GM10266 (cell line): ENCODE results near the gene CAMK1D.
"Not testable (repeated sequence)": the region's sequence is repeated elsewhere in the genome, so short reads cannot be mapped to it uniquely, and the experiment has no call there.

Experiments
- DNase-seq: peaks from one replicate; pipeline ENCODE4 v3.0.0; 2012; ENCODE audit errors: extremely low spot score
- TF ChIP-seq, protein P1 (sequence below): IDR thresholded peaks from 2 replicates; pipeline ENCODE4 v1.5.1; 2012; ENCODE audit warnings: mild to moderate bottlenecking, low read depth; ENCODE audit not compliant: control insufficient read depth, insufficient read depth; ENCODE audit errors: missing control alignments

Gene CAMK1D

DNA sequence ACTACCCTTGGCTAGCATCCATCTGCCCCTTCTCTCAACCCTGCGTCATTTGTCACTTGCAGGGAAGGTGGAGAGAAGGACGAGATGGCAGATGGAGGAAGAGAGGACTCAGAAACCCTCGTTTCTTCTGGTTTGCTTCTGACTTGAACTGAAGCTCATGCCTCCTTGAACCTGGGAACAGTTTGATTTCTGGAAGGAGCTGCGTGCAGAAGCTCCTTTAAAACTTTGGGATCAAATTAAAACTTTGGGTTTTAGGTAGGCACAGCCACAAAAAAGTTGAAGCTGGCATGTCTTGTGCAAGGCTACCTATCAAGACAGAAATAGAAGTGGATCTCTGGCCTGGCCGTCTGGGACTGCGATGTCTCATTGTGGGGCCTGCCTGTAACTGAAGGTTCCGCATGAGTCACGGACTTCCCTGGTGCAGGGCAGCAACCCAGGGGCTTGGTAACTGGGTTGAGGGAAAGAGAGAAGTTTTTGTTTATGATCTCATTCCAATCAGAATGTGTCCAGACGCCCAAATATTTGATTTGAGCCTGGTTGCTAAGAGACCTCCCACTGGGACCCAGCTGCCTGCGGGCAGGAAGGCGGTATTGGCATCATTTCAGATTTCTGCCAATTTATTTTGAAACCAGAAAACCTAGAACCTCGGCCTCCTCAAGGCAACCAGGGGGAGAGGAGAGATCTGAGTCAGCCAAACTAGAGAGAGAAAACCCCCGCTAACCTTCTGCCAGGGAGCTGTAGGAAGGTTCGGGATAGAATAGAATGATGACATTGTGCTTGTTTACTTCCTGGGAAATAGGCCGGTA is 15.8 kb upstream of the CAMK1D start:
- TF ChIP-seq, protein P1, sequence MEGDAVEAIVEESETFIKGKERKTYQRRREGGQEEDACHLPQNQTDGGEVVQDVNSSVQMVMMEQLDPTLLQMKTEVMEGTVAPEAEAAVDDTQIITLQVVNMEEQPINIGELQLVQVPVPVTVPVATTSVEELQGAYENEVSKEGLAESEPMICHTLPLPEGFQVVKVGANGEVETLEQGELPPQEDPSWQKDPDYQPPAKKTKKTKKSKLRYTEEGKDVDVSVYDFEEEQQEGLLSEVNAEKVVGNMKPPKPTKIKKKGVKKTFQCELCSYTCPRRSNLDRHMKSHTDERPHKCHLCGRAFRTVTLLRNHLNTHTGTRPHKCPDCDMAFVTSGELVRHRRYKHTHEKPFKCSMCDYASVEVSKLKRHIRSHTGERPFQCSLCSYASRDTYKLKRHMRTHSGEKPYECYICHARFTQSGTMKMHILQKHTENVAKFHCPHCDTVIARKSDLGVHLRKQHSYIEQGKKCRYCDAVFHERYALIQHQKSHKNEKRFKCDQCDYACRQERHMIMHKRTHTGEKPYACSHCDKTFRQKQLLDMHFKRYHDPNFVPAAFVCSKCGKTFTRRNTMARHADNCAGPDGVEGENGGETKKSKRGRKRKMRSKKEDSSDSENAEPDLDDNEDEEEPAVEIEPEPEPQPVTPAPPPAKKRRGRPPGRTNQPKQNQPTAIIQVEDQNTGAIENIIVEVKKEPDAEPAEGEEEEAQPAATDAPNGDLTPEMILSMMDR: no peak
- DNase-seq: peak; percentile 62

DNA sequence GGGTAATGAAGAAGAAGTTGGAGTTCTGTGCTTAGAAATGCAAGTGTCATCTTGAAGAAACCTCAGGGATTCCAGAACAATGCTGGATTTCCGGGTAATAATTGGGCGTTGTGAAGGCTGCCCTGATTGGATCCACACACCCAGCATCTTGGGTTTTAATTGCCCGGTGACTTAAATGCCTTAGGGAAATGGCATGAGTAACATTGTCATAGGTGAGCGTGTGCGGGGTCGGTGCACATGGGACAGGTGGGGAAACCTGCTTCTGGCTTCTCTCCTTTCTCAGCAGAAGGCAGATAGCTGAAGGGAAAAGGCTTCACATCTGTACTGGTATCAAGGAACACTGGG is 15.2 kb upstream of the CAMK1D start:
- DNase-seq: no peak
- TF ChIP-seq, protein P1: no peak

DNA sequence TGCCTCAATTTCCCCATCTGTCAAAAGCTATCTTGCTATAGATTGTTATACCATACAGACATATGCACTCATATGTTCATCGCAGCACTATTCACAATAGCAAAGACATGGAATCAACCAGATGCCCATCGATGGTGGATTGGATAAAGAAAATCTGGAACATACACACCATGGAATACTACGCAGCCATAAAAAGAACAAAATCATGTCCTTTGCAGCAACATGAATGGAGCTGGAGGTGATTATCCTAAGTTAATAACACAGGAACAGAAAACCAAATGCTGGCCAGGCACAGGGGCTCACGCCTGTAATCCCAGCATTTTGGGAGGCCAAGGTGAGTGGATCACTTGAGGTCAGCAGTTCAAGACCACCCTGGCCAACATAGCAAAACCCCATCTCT is 14.2 kb upstream of the CAMK1D start:
- not testable (repeated sequence) for DNase-seq

DNA sequence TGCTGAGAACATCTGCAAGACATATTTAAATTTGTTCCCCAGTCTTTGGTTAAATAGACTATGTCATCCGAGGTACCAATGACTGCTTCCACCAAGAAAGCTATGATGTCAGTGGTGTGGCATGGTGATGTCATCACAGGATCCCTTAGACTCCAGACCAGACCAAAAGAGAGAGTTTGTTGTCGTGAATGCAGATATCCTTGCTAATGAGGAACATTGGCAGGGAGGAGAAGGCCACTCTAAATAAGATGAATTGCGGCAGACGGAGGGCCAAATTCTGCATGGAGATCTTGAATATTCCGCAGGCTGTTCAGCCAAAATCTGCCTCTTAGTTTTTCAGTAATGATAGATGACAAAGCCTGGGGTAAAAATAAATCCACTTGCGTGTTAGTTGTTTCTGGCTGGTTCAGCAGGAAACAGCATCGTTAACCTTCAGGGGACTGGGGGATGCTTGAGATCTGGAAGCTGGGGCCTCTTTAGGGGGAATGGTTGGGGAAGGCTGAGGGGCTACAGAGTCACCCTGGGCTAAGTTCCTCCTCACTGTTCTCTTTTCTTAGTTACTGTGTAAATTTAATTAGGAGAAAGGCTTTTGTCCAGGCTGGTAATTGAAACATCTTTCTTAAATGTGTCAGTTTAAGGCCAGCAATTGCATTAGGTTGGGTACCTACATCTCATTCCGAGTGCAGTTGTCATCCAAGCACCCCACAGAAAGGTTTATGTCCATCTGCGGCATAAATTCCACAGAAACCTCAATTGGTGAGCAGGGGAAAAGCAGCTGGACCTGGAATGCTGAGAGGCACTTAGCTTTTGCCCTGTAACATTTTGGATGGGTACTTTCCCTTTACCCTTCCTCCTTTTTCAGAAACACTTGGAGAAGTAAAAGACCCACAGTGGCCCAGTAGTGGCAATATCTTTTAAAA is 11.6 kb upstream of the CAMK1D start:
- TF ChIP-seq, protein P1: no peak
- no peak for DNase-seq

DNA sequence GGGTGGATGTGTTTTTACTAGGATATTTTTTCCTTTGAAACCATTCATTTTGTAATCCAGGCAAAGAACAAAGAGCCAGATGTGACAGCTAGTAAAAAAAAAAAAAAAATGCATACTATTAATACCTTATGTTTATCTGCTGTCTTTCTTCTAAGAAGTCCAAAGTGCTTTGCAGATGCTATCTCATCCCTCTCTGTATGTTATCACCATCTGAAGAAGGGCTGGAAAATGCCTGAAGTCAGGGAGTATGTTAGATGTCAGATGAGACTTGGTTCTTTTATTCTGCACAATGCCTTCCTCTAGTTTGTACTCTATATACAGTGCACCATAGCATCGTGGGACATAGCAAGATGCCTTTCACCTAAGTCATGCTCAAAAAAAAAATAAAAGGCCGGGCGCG is 10.4 kb upstream of the CAMK1D start:
- no peak for DNase-seq
- TF ChIP-seq, protein P1: no peak

DNA sequence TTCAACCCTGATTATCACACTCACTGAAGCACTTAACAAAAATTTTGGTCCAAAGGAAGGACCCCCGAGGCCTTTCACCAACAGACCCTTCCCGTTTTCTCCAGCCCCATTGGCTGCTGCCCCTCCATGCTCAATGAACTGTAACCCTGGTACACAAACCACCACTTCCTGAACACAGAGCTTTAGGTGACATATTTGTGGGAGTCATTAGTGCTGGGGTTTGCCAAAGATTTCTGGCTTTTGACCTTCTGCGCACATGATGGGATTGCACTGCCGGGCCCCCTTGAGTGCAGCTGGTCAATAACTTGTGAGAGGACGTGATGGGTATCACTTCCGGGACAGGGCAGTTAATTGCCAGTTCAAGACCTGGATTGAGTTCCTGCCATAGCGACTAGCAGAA is 9.0 kb upstream of the CAMK1D start:
- DNase-seq: no peak
- TF ChIP-seq, protein P1: no peak

DNA sequence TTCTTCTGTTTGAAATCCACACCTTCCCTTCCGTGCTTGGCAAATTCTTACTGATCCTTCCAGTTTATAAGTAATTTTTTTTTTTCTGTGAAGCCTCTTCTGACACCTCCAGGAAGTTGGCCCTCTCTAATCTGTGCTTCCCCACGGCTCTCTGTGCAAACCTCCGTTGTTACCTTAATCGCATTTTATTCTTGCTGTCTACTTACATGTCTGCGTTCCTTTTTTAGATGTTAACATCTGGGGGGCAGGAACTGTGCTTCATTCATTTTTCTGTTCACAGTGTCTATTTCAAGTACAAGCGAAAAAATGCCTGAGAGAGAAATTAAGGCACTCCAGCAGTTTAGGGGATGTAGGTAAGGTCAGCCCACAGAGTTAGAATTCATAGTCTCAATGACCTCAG is 8.4 kb upstream of the CAMK1D start:
- DNase-seq: no peak
- TF ChIP-seq, protein P1: no peak
